Measurements from ENCODE around the gene TMEM144.

- TF ChIP-seq CTCF (conservative IDR thresholded peaks at IDR 0.05) = no peak
- no peak for TF ChIP-seq EZH2 (IDR thresholded peaks at IDR 0.05; ENCODE audit: low read depth)
These were observed 3.2 kb downstream of the TMEM144 start for GRCh38 chr4:158213466-158213865.

Measured in PC-9 (cell line).